Measurements from ENCODE around the gene TSSK1B. TPM values are rescaled to one million over a fixed set of nuclear protein-coding genes. Genes with fewer than 3 reads are reported as not detected.

Gene TSSK1B
- total RNA-seq, 3 donors from 2014 or later (not counting 1 experiment from before 2014, with no cell fraction given), result not detected

DNA sequence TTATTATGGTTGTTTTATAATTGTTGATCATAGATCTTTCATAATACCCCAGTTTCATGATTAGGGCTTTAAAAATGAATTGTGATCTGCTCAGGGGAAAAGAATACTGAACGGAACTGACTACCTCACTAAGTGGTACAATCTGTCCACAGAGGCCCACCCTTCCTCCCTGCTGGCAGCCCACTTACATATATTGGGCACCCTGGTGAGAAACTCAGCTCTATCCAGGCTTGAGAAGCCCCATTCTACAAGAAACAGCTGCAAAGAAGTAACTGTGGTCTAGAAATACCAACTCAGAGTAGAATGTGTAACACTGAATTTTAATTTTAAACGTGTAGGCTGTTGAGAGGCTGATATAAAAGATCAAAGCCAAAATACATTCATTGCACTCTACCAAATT lies 46.9 kb downstream of the TSSK1B start:
- Mint-ChIP-seq H3K4me3 (no peak overlapping the region), H3K9me3 (no peaks in the 10 kb centered on the region), H3K27ac (no peak overlapping the region), H3K36me3 (no peaks in the 10 kb centered on the region), H3K27me3 (ENCODE audit: low read depth in 2 of 2) (peaks cover 24 to 40% of the 10 kb centered on the region in 2 donors), H3K4me1 (no peaks in the 10 kb centered on the region)
- intact Hi-C loops (cut with micrococcal nuclease), result no loop called here
- H3K4me3 ChIP-seq (ENCODE audit: low read length), result no peak overlapping the region
- ATAC-seq (no peak), DNase-seq (no peak)
- no peaks in the 10 kb centered on the region for H3K9me3 ChIP-seq (ENCODE audit: control insufficient read depth, insufficient read depth, low read length)
- no peaks in the 10 kb centered on the region for H3K36me3 ChIP-seq (ENCODE audit: control insufficient read depth, insufficient read depth, low read length)
- no peak overlapping the region for H3K27ac ChIP-seq (ENCODE audit: low read length)
- H3K4me1 ChIP-seq (ENCODE audit: control insufficient read depth, insufficient read depth, low read length), result no peaks in the 10 kb centered on the region
- TF ChIP-seq, protein P1, sequence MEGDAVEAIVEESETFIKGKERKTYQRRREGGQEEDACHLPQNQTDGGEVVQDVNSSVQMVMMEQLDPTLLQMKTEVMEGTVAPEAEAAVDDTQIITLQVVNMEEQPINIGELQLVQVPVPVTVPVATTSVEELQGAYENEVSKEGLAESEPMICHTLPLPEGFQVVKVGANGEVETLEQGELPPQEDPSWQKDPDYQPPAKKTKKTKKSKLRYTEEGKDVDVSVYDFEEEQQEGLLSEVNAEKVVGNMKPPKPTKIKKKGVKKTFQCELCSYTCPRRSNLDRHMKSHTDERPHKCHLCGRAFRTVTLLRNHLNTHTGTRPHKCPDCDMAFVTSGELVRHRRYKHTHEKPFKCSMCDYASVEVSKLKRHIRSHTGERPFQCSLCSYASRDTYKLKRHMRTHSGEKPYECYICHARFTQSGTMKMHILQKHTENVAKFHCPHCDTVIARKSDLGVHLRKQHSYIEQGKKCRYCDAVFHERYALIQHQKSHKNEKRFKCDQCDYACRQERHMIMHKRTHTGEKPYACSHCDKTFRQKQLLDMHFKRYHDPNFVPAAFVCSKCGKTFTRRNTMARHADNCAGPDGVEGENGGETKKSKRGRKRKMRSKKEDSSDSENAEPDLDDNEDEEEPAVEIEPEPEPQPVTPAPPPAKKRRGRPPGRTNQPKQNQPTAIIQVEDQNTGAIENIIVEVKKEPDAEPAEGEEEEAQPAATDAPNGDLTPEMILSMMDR (IDR thresholded peaks at IDR 0.05), result no peak
- H3K27me3 ChIP-seq (ENCODE audit: control insufficient read depth, insufficient read depth, low read length), result peaks cover 28% of the 10 kb centered on the region
- 100% methylated on average over 1 of the region's 2 CpGs for WGBS (ENCODE audit: insufficient coverage)

DNA sequence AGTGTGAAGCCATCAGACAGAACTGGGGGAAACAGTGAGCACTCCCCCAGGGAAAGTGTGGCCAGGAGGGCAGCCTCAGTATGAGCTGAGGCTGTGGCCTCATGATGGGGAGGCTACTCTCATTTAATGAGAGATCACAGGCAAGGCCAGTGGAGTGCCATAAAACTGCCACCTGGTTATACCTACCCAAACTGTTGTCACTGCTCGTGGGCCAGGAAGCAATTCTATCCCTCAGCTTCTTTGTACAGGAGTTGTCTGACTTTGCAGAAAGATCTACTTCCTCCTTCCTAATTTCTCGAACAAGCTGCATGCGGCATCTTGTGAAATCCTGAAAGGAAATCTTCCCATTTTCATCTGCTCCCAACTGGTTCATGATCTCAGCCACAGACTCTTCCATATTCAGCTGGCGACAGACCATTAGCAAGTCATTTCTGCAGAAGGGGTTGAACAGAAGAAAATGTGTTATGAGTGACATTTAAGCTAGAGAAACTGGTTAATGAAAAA lies 50.0 kb downstream of the TSSK1B start:
- Histone ChIP-seq H3K4me3 (ENCODE audit: low read length) (no peak overlapping the region), H3K27me3 (ENCODE audit: control insufficient read depth, insufficient read depth, low read length) (peaks cover 27% of the 10 kb centered on the region), H3K36me3 (ENCODE audit: control insufficient read depth, insufficient read depth, low read length) (no peaks in the 10 kb centered on the region), H3K4me1 (ENCODE audit: control insufficient read depth, insufficient read depth, low read length) (no peaks in the 10 kb centered on the region), H3K27ac (ENCODE audit: low read length) (no peak overlapping the region), H3K9me3 (ENCODE audit: control insufficient read depth, insufficient read depth, low read length) (no peaks in the 10 kb centered on the region)
- peaks cover 36 to 50% of the 10 kb centered on the region in 2 donors for H3K27me3 Mint-ChIP-seq (ENCODE audit: low read depth in 2 of 2)
- 8% methylated on average over 3 of the region's 4 CpGs for WGBS (ENCODE audit: insufficient coverage)
- H3K27ac Mint-ChIP-seq, result no peak overlapping the region
- TF ChIP-seq, protein P1 (IDR thresholded peaks at IDR 0.05), result no peak
- no peaks in the 10 kb centered on the region for H3K9me3 Mint-ChIP-seq
- H3K36me3 Mint-ChIP-seq, result no peaks in the 10 kb centered on the region
- no peak for DNase-seq
- no peak for ATAC-seq
- intact Hi-C loops (cut with micrococcal nuclease), result no loop called here
- H3K4me3 Mint-ChIP-seq, result no peak overlapping the region
- H3K4me1 Mint-ChIP-seq, result no peaks in the 10 kb centered on the region

DNA sequence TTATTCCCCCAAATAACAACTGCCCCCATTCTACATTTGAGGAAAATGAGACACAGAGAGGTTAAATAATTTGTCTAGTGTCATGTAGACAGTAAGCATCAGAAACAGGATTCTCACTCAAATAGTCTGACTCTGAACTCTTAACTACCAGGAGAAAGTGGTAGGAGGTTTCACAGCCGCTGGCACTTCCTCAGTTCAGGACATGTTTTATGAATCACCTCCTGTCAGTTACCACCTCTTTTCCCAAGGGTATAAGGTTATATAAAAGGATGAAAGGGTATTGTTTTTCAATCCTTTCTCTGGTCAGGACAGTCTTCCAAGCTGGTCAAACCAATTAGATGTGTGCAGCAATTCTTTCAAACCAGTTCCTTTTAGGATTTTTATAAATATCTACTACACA lies 52.1 kb downstream of the TSSK1B start:
- no peak overlapping the region for H3K27ac ChIP-seq (ENCODE audit: low read length)
- H3K9me3 ChIP-seq (ENCODE audit: control insufficient read depth, insufficient read depth, low read length), result no peaks in the 10 kb centered on the region
- Mint-ChIP-seq H3K27ac (no peak overlapping the region), H3K36me3 (no peaks in the 10 kb centered on the region), H3K4me1 (peaks cover 10 to 12% of the 10 kb centered on the region in 2 donors), H3K9me3 (no peaks in the 10 kb centered on the region), H3K27me3 (ENCODE audit: low read depth in 2 of 2) (peaks cover 32 to 45% of the 10 kb centered on the region in 2 donors), H3K4me3 (no peak overlapping the region)
- peaks cover 11% of the 10 kb centered on the region for H3K4me1 ChIP-seq (ENCODE audit: control insufficient read depth, insufficient read depth, low read length)
- no peak for DNase-seq
- intact Hi-C loops (cut with micrococcal nuclease), result no loop called here
- ATAC-seq, result no peak
- no peak overlapping the region for H3K4me3 ChIP-seq (ENCODE audit: low read length)
- no peaks in the 10 kb centered on the region for H3K36me3 ChIP-seq (ENCODE audit: control insufficient read depth, insufficient read depth, low read length)
- TF ChIP-seq, protein P1 (IDR thresholded peaks at IDR 0.05), result no peak
- WGBS (ENCODE audit: insufficient coverage), result no CpG with 5 or more reads among the region's 1 CpG
- peaks cover 20% of the 10 kb centered on the region for H3K27me3 ChIP-seq (ENCODE audit: control insufficient read depth, insufficient read depth, low read length)

Other genes starting within 250 kb of the TSSK1B start
- gene MCC, start 53.5 kb upstream of the TSSK1B start, total RNA-seq, result 1 to 10 TPM in 2 of 3 donors, under 1 TPM in 1; 0.68 to 1.8 (median 1.4) TPM
- gene YTHDC2, start 78.7 kb upstream of the TSSK1B start, total RNA-seq, result 10 to 100 TPM; 37.7 to 38.8 (median 38.0) TPM

All from natural killer cell (primary cell).